Loucy (cell line): ENCODE measurements around the gene CERS5.

Experiments used
- H2AFZ ChIP-seq: fragments of 200-600 bp; sonication (generic); 2 replicates; pipeline ENCODE4 v1.6.0; 2016; ENCODE audit warnings: antibody characterized with exemption, mild to moderate bottlenecking, low read length, moderate library complexity
- H3F3A ChIP-seq: fragments of 200-600 bp; 2 replicates; pipeline ENCODE4 v1.6.0; 2016; ENCODE audit warnings: antibody characterized with exemption, low read depth, mild to moderate bottlenecking
- H3K27me3 ChIP-seq: fragments of 200-600 bp; sonication (generic); 2 replicates; pipeline ENCODE4 v1.6.1; 2014; ENCODE audit warnings: low read length, mild to moderate bottlenecking; ENCODE audit not compliant: insufficient read depth, poor library complexity, severe bottlenecking
- H3K36me3 ChIP-seq: fragments of 200-600 bp; sonication (generic); 2 replicates; pipeline ENCODE4 v1.6.1; 2016; ENCODE audit warnings: low read length; ENCODE audit not compliant: insufficient read depth
- H3K4me1 ChIP-seq: fragments of 200-600 bp; sonication (generic); 2 replicates; pipeline ENCODE4 v1.5.1; 2014; ENCODE audit warnings: low read length, mild to moderate bottlenecking; ENCODE audit not compliant: insufficient read depth, poor library complexity, severe bottlenecking
- H3K4me2 ChIP-seq: fragments of 200-600 bp; sonication (generic); 2 replicates; pipeline ENCODE4 v1.6.0; 2014; ENCODE audit warnings: antibody characterized with exemption, low read length, low read depth, mild to moderate bottlenecking; ENCODE audit not compliant: poor library complexity, severe bottlenecking
- H3K4me3 ChIP-seq: fragments of 200-600 bp; sonication (generic); 2 replicates; pipeline ENCODE4 v1.5.1; 2014; ENCODE audit warnings: low read length, mild to moderate bottlenecking, mixed read lengths; ENCODE audit not compliant: poor library complexity, severe bottlenecking
- H3K79me2 ChIP-seq: fragments of 200-600 bp; sonication (generic); 2 replicates; pipeline ENCODE4 v1.6.1; 2014; ENCODE audit warnings: low read length; ENCODE audit not compliant: insufficient read depth
- H3K9ac ChIP-seq: fragments of 200-600 bp; sonication (generic); 2 replicates; pipeline ENCODE4 v1.6.0; 2014; ENCODE audit warnings: mild to moderate bottlenecking, low read depth, low read length, moderate library complexity; ENCODE audit not compliant: poor library complexity, severe bottlenecking
- H3K9me2 ChIP-seq: fragments of 200-600 bp; sonication (generic); replicated peaks from 2 replicates; pipeline ENCODE4 v1.6.1; 2016; ENCODE audit warnings: low read depth, low read length, mixed read lengths
- H3K9me3 ChIP-seq: fragments of 200-600 bp; sonication (generic); 2 replicates; pipeline ENCODE4 v1.6.1; 2014; ENCODE audit warnings: mild to moderate bottlenecking, antibody characterized with exemption, low read length, low read depth; ENCODE audit not compliant: insufficient read depth
- H4K20me1 ChIP-seq: fragments of 200-600 bp; sonication (generic); 2 replicates; pipeline ENCODE4 v1.6.0; 2014; ENCODE audit warnings: antibody characterized with exemption, low read length, mild to moderate bottlenecking; ENCODE audit not compliant: insufficient read depth, poor library complexity, severe bottlenecking
- EZH2phosphoT487 ChIP-seq: fragments of 200-600 bp; IDR thresholded peaks from 2 replicates; pipeline ENCODE4 v1.6.1; 2018; ENCODE audit warnings: antibody characterized with exemption, mild to moderate bottlenecking, moderate library complexity, borderline replicate concordance
- TF ChIP-seq, protein P1 (sequence below): fragments of 200-600 bp; sonication (generic); conservative IDR thresholded peaks from 2 replicates; pipeline ENCODE4 v1.5.1; 2014; ENCODE audit warnings: mild to moderate bottlenecking, antibody characterized with exemption, low read length

The CERS5 gene

DNA sequence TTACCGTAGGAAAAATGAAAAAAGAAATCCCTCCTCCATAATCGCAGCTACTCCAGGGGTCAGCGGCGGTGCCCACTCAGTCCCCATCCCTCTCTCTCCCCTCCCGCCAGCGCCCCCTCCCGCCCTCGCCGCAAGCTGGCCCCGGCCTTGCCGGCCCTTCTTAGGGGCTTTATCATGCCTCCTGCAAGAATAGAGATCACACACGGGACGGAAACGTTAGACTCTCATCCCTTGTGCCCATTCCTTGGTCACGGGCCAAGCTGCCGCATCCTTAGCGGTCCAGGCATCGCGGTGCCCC is 55.8 kb downstream of the CERS5 start:
- no peaks in the 10 kb centered on the region for H3K9me3 ChIP-seq
- H2AFZ ChIP-seq, result peak overlapping the region; percentile 79; the same call in 1 of the 2 replicates
- H3K36me3 ChIP-seq, result no peaks in the 10 kb centered on the region
- H3F3A ChIP-seq, result no peaks in the 10 kb centered on the region
- peaks cover 23% of the 10 kb centered on the region for H3K4me1 ChIP-seq
- H3K4me3 ChIP-seq, result peak overlapping the region; percentile 33
- peaks cover 9% of the 10 kb centered on the region for H4K20me1 ChIP-seq
- no peak overlapping the region for H3K9ac ChIP-seq
- peak overlapping the region; percentile 16 for H3K4me2 ChIP-seq
- TF ChIP-seq, protein P1, sequence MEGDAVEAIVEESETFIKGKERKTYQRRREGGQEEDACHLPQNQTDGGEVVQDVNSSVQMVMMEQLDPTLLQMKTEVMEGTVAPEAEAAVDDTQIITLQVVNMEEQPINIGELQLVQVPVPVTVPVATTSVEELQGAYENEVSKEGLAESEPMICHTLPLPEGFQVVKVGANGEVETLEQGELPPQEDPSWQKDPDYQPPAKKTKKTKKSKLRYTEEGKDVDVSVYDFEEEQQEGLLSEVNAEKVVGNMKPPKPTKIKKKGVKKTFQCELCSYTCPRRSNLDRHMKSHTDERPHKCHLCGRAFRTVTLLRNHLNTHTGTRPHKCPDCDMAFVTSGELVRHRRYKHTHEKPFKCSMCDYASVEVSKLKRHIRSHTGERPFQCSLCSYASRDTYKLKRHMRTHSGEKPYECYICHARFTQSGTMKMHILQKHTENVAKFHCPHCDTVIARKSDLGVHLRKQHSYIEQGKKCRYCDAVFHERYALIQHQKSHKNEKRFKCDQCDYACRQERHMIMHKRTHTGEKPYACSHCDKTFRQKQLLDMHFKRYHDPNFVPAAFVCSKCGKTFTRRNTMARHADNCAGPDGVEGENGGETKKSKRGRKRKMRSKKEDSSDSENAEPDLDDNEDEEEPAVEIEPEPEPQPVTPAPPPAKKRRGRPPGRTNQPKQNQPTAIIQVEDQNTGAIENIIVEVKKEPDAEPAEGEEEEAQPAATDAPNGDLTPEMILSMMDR, result no peak
- TF ChIP-seq EZH2phosphoT487, result no peak
- H3K27me3 ChIP-seq, result no peaks in the 10 kb centered on the region
- no peaks in the 10 kb centered on the region for H3K9me2 ChIP-seq
- H3K79me2 ChIP-seq, result peaks cover 40% of the 10 kb centered on the region

DNA sequence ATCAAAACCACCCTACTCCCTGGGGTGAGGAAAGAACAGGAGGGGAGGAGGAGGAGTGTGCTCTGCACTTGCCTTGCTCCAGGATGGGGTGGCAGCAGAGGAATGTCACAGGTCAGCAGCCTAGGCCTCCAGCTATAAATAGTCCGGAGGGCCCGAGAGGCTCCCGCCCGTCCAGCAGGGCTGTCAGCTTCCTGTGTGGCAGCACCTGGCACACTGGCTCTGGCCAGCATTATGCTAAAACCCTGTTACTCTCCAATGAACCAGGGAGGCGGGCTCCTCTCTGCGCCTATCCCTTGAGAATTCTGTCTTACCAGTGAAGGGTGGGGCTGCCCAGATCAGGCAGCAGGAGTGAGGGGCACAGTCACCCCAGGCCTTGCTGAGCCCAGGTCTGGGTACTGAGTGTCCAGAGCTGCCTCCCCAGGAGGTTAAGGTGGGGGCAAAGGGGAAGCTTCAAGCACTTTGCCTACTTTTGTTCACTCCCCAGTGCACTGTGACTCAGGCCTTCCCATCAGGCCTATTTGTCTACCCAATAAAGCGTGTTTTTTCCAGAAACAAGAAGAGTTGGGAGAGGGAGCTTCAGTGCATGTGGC is 56.3 kb downstream of the CERS5 start:
- no peaks in the 10 kb centered on the region for H3K27me3 ChIP-seq
- H3F3A ChIP-seq, result no peaks in the 10 kb centered on the region
- no peak overlapping the region for H3K4me3 ChIP-seq
- H3K36me3 ChIP-seq, result no peaks in the 10 kb centered on the region
- H3K9ac ChIP-seq, result no peak overlapping the region
- H2AFZ ChIP-seq, result peak overlapping the region; percentile 79; the same call in 1 of the 2 replicates
- H3K4me1 ChIP-seq, result peaks cover 18% of the 10 kb centered on the region
- H4K20me1 ChIP-seq, result peaks cover 8% of the 10 kb centered on the region
- peaks cover 35% of the 10 kb centered on the region for H3K79me2 ChIP-seq
- TF ChIP-seq, protein P1, result no peak
- no peak for TF ChIP-seq EZH2phosphoT487
- H3K9me2 ChIP-seq, result no peaks in the 10 kb centered on the region
- peak overlapping the region; percentile 16 for H3K4me2 ChIP-seq
- H3K9me3 ChIP-seq, result no peaks in the 10 kb centered on the region

DNA sequence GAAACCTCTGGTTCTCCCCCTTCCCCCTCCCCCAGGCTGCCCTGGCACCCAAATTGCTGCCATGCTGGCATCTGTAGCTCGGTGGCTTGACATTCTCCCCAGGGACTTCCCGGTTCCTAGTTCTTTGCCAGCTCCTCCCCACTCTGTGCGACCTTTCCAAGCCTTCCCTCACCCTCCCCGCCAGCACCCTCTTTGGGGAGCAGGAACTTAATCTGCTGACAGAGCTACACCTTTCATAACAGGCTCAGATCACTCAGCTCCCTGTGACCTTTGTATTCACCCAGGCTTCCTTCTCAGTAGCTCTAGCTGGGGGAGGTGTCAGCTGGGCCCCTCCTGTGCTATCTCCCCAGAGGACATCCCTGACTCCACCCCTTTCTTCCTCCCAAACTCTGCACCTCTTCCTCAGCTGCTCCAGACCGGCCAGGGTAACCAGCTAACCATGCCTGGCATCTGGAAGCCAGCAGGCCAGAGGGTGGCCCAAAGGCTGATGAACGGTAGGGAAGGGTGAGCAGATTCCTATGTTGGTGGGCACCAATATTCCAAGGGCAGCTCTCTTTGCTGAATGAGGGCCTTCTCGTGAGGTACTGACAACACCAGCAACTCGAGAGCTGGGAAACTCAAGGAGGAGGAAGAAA is 56.9 kb downstream of the CERS5 start:
- Histone ChIP-seq H4K20me1 (peaks cover 8% of the 10 kb centered on the region), H3K9ac (no peak overlapping the region), H3K9me3 (no peaks in the 10 kb centered on the region), H3K9me2 (no peaks in the 10 kb centered on the region), H3K4me3 (no peak overlapping the region), H3K4me1 (peaks cover 14% of the 10 kb centered on the region), H3K27me3 (no peaks in the 10 kb centered on the region), H3K79me2 (peaks cover 29% of the 10 kb centered on the region), H3K4me2 (no peak overlapping the region), H3K36me3 (no peaks in the 10 kb centered on the region), H2AFZ (peak overlapping the region; percentile 79; the same call in 1 of the 2 replicates), H3F3A (no peaks in the 10 kb centered on the region)
- TF ChIP-seq, protein P1, result no peak
- TF ChIP-seq EZH2phosphoT487, result no peak
